A673 (cell line): ENCODE results near the gene SRXN1.

Experiments
- EZH2 ChIP-seq: fragments of 200-600 bp; sonication (generic); IDR thresholded peaks from 2 replicates; pipeline ENCODE4 v1.6.1; 2017; ENCODE audit warnings: borderline replicate concordance, low read depth, mild to moderate bottlenecking, mixed read lengths, antibody characterized with exemption, low read length; ENCODE audit not compliant: poor library complexity, severe bottlenecking
- TF ChIP-seq, protein P1 (sequence below): fragments of 300-800, 200-600 bp; sonication (generic); conservative IDR thresholded peaks from 2 replicates; pipeline ENCODE4 v1.5.1; 2017; ENCODE audit warnings: low read depth, mild to moderate bottlenecking, antibody characterized with exemption, low read length, moderate library complexity, mixed read lengths

DNA sequence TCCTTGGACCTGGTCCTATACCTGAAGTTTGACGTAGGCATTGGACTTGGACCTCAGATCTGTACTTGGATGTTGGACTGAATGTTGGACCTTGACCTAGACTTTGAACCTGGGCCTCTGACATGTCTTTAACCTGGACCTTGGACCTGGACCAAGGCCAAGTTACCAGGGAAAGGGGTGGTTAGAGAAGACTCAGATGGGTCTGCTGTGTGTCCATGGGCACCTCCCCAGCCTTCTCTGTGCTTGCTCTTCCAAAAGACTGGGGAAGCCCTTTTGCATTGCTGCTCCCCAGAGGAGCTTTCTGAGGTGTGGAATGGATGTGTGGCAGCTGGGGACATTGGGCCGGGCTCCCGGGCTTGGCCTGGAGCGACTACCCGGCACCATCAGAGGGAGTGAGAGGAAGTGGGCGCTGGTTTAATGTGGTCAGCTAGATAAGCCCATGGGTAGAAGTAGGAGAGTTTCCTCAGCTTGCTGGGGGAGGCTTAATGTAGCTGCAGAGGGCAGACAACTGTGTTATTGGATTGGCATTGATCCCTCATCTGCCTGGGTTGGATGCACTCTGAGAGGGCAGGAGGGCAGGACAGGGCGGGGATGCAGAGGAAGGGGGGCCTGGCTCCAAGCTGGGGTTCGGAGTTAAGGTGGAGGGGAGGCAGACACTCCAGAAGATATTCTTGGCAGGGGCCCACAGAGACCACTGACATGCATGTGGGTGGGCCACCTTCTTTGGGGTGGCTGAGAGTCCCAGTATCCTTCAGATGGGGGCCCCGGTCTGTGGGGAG is 18.4 kb upstream of the SRXN1 start:
- TF ChIP-seq, protein P1, sequence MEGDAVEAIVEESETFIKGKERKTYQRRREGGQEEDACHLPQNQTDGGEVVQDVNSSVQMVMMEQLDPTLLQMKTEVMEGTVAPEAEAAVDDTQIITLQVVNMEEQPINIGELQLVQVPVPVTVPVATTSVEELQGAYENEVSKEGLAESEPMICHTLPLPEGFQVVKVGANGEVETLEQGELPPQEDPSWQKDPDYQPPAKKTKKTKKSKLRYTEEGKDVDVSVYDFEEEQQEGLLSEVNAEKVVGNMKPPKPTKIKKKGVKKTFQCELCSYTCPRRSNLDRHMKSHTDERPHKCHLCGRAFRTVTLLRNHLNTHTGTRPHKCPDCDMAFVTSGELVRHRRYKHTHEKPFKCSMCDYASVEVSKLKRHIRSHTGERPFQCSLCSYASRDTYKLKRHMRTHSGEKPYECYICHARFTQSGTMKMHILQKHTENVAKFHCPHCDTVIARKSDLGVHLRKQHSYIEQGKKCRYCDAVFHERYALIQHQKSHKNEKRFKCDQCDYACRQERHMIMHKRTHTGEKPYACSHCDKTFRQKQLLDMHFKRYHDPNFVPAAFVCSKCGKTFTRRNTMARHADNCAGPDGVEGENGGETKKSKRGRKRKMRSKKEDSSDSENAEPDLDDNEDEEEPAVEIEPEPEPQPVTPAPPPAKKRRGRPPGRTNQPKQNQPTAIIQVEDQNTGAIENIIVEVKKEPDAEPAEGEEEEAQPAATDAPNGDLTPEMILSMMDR: no peak
- no peak for TF ChIP-seq EZH2
